ENCODE results near the gene GPR157.
"Not testable (repeated sequence)": the region's sequence is repeated elsewhere in the genome, so short reads cannot be mapped to it uniquely, and the experiment has no call there.

Gene GPR157

DNA sequence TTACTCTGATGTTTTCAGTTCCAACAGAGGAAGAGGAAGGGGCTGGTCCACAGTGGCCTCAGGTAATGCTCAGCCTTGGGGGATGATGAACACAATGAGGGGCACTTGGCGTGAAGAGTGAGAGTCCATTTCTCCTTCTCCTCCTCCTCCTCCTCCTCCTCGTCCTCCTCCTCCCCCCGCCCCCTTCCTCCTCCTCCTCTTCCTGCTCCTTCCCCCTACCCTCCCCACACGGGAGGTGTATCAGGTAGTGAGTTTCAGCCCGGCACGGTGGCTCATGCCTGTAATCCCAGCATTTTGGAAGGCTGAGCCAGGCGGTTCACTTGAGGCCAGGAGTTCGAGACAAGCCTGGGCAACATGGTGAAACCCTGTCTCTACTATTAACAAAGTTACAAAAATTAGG is 17.3 kb upstream of the GPR157 start:
- DNase-seq (ENCODE audit: low read depth), result no peak

DNA sequence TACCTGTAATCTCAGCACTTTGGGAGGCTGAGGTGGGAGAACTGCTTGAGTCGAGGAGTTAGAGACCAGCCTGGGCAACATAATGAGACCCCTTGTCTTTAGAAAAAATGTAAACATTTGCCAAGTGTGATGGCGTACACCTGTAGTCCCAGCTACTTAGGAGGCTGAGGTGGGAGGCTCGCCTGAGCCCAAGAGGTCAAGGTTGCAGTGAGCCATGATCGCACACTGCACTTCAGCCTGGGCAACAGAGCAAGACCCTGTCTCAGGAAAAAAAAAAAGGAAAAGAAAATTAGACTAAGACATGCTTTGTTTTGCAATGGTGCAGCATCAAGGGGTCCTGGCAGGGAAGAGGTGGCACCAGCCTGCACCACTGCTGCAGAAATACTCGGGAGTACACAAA is 16.8 kb upstream of the GPR157 start:
- no peak for DNase-seq (ENCODE audit: low read depth)

DNA sequence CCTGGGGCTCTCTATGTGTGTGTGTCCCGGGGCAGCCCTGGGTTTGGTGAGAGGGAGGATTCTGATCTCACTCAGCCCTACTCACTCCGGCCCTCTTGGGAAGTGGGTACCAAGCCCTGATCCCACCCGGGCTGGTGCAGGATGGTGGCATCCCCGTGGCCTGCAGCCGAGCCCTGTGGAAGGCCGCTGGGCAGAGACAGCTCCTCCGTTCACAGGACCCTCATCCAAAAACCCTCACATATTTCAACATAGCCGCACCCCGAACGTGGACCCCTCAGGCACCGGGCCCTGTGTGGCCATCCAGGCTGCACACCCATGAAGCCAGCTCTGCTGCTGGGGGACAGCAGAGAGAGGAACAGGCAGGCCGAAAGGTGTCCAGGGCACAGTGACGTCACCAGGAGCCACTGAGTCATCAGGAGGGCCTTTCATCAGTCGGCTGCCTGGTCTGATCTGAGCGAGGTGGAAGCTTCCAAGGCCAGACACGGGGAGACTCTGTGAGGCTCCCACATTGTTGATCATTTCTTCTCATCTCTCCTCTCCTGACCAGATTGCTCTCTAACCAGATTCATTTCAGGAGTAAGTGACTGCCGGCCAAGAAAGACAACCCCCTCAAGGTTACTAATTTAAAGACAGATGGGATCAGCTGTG is 16.2 kb upstream of the GPR157 start:
- DNase-seq (ENCODE audit: low read depth), result no peak

DNA sequence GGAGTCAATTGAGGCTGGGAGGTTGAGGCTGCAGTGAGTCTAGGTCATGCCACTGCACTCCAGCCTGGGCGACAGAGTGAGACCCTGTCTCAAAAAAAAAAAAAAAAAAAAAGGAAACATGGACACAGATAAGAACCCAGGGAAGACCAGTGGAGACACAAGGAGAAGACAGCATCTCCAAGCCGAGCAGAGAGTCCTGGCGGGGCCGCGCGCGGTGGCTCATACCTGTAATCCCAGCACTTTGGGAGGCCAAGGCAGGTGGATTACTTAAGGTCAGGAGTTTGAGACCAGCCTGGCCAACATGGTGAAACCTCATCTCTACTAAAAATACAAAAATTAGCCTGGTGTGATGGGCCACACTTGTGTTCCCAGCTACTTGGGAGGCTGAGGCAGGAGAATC is 15.6 kb upstream of the GPR157 start:
- not testable (repeated sequence) for DNase-seq (ENCODE audit: low read depth)

DNA sequence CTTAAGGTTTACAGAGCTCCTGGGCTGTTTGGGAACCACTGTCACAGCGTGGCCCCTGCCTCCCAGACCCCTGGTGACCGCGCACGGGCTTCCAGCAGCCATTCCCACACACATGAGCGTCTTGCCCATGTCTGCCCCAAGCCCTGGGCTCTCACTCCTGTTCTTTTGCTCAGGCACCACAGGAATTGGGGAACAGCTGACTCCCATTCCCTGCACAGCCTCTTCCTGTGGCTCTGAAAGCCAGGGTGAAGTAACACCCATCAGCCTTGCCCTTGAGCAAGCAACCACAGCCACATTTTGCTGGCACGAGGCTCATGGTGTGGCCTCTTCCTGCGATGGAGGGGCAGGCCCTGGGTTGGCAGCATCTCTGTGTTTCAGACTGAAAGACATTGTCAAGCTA is 14.3 kb upstream of the GPR157 start:
- DNase-seq (ENCODE audit: low read depth), result peak; percentile 89

DNA sequence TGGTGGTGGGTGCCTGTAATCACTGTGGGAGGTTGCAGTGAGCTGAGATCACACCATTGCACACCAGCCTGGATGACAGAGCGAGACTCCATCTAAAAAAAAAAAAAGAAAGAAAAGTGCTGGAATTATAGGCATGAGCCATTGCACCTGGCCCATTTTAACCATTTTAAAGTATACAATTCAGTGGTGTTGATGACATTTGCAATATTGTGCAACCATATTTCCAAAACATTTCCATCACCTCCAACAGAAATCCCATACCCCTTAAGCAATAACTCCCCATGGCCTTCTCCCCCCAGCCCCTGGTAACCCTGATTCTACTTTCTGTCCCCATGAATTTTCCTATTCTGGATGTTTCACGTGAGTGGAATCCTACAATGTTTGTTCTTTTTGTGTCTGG is 11.0 kb upstream of the GPR157 start:
- no peak for DNase-seq (ENCODE audit: low read depth)

DNA sequence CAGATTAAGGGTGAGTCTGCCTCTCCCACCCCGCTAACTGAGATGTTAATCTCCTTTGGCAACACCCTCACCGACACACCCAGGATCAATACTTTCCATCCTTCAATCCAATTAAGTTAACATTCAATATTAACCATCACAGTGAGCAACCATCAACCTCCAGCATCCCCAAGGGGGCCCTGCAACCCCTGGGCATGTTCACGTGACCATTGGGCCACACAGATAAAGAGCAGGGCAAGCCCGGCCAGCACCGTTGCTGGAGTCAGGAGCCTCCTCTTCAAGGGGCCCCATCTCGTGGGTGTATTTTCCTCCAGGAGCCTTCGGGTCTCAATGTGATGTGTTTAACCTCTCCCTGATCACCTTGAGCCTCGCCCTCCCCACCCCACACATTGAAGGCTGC is 8.0 kb upstream of the GPR157 start:
- DNase-seq (ENCODE audit: low read depth), result no peak

DNA sequence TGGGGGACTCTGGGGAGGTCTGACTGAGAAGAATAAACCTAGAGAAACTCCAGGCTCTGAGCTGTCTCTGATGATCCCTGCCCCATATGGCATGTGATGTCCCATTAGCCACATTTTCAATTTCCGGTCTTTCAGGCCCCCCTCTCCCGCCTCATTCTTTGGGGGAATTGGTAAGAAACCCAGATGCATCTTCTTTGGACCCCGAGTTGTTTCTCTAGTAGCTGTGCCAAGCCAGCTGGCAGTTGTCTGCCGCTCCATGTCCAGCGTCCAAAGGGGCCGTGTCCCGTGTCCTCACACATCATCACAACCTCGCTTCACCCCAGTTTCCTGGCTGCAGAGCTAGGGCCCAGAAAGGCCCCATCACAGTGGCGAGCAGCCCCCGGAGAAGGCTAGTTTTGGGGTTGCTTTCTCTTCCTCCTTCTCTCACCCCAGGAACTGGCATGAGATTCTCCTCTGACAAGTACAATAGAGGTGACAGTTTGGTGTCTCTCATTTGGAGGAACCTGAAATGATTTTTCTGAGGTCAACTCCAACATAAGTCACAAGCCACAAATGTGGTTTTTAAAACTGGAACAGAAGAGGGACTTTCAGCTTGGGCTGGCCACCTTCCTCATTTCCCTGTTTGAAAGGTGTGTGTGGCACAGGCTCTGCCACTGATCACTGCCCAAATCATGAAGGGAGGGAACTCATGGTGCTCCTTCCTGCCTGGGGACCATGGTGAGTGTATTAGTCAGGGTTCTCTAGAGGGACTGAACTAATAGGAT is 6.4 kb upstream of the GPR157 start:
- no peak for DNase-seq (ENCODE audit: low read depth)

DNA sequence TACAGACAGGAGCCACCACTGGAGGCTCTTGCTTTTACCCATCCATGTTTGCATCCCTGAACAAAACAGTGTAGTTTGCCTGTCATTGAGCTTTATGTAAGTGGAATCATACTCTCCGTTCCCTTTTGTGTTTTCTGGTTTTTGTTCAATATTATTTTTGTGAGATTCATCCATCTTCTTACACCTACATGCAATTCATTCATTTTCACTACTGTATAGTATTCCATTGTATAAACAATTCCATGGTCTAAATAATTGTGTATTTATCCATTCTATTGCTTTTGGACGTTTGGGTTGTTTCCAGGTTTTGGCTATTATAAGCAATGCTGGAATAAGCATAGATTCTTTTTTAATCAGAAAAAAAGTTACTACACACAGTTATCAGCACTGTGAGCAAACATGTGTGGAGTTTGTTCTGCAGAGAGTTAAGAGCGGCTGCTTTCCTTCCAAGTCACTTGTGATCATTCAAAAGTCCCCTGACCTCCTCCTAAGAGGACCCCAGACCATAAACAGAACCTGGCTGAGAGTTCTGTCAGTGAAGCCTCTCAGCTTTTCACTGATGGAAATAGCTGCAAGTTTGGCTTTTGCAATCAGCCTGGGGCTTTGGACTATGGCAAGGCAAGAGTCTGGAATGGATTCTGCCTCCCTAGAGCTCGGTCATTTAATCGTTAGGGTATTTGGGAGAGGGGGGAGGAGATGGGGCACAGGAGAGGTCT is 5.1 kb upstream of the GPR157 start:
- no peak for DNase-seq (ENCODE audit: low read depth)

DNA sequence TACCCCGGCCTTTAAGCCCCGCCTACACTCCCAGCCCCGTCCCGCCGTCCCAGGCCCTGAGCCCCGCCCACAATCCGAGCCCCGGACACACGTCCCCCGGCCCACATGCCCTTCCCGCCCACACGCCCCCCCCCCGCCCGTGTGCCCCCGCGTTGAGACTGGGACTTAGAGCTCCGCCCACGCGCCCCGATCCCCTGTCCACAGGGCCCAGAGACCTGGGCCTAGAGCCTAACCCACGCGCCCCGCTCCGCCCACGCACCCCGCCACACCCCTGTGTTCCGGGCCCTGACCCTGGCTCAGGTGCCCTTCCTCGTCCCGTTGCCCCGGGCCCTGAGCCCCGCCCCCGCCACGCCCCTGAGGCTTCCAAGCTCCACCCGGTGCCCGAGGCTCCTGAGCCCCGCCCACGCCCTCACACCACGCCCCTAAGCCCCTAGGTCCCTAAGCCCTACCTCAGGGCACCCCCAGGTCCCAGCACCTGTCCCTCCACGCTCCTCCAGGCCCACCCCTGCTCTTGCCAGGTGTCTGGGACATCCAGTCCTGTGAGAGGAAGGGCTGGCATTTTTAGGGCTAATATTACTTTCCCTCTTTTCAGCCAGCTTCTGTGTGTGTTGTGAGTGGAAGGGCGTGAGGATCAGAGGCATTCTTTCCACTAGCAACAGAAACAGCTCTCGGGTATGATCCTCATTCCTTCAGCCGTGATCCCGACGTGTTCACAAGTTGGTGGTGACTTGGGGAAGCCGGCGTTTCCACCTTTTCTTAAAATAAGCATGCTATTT is 552 bp upstream of the GPR157 start:
- peak; percentile 42 for DNase-seq (ENCODE audit: low read depth)

DNA sequence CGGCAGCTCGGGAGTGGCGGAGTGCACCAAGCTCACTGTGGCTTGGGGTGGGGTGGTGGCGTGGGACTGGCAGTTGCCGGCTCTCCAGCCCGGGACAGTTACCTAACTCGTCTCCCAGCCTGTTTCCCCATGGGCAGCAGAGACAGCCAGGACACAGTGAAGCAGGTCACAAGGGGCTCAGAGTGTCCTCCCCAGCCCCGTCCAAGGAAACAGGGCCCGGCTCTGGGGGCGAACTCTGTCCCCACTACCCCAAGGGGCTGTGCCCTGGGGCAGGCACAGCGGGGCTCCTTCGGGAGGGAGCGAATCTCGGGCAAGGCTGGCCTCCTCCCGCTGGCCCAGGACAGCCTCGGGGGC is 759 bp downstream of the GPR157 start:
- DNase-seq (ENCODE audit: low read depth), result no peak

DNA sequence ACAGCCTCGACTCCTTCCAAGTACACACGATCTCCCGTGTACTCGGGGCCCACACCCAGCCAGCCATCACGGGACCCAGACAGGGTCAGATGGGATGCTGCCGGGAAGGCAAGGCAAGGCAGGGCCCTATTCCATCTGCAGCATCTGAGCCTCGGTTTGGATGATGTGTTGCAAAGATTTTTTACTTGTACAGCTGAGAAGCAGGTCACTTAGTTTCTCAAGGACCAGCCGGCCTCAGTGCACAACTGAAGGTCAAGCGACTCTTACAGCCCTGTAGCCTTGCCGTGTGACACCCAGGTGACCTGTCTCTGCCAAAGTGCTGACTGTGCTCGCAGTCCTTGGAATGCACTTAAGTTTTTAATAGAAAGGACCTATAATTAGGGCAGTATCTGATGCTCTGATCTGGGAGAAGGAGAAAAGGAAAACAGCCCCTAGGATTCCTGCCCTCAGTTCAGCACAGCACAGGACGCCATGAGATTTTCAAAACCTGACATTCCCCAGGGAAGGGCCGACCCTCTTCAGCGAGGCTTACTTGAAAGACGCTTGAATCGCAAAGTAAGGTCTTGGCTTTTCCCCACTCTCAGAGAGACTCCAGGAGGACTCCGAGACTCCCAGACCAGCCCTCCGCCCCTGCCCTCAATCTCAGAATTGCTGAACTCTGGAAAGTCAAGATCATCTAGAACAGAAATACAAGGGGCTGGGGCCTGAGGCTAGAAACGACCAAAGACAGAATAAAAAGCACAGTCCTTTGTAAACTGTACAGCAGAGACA is 1.3 kb downstream of the GPR157 start:
- no peak for DNase-seq (ENCODE audit: low read depth)

DNA sequence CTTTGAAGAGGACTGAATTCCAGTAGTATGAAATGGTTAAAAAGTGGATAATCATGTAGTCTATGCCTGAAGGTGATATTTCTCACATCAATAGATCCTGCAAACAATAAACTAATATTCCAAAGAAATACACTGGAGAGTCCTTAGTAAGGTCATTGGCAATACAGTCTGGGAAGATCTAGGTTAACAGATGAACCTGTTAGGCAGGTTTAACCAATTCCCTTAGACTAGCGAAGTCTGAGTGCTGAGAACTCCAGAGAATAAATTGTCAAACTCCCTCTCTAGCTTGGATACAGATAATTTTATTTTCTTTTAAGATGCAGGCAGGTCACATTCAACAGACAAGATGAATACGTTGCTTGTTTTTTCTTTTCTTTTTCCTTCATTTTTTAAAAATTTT is 2.4 kb downstream of the GPR157 start:
- no peak for DNase-seq (ENCODE audit: low read depth)

DNA sequence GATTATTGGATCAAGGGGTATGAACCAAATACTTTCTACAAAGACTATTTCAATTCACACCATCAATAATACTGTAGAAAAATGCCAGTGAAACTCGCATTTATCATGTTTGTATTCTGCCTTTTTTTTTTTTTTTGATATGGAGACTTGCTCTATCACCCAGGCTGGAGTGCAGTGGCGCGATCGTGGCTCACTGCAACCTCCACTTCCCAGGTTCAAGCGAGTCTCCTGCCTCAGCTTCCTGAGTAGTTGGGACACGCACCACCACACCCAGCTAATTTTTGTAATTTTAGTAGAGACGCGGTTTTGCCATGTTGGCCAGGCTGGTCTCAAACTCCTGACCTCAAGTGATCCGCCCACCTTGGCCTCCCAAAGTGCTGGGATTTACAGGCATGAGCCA is 3.1 kb downstream of the GPR157 start:
- not testable (repeated sequence) for DNase-seq (ENCODE audit: low read depth)

DNA sequence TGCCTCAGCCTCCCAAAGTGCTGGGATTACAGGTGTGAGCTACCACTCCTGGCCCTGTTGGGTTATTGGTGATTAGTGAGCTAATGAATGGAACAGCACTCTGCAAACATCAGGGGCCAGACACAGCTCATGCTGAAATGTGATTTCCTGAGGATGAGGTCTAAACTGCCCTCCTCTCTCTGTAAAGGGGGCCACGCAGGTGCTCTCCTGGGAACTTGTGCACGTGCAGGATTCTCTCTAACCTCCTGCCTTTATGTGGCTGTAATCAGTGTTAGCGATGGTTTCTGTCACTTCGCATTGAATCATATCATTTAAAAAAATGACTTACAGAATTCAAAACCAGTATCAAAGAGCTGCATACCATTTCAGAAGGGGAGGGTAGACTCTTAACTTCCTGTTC is 3.6 kb downstream of the GPR157 start:
- no peak for DNase-seq (ENCODE audit: low read depth)

DNA sequence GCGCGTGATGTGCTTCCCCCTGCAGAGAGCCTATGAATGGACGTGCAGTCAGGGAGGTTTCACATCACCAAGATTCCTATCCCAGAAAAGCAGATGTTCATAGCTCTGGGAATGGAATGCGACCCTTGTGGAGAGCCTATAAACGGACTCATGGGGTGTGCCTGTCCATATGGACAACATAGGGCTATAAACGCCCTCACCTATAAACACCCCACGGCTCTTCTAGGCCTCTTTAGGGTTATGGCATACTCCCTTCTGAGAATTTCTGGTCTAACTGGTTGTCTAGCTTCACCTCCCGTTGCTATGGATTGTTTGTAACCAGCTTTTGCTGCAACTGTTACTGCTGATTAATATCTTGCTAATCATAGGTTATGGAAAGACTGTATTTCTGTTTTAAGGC is 4.5 kb downstream of the GPR157 start:
- not testable (repeated sequence) for DNase-seq (ENCODE audit: low read depth)

DNA sequence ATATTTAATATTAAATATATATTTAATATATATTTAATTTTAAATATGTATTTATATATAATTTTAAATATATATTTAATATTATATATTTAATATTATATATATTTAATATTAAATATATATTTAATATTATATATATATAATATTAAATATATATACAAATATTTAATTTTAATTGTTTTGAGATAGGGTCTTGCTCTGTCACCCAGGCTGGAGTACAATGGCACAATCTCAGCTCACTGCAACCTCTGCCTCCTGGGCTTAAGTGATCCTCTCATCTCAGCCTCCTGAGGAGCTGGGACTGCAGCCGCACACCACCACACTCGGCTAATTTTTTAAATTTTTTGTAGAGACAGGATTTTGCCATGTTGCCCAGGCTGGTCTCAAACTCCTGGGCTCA is 5.2 kb downstream of the GPR157 start:
- not testable (repeated sequence) for DNase-seq (ENCODE audit: low read depth)

DNA sequence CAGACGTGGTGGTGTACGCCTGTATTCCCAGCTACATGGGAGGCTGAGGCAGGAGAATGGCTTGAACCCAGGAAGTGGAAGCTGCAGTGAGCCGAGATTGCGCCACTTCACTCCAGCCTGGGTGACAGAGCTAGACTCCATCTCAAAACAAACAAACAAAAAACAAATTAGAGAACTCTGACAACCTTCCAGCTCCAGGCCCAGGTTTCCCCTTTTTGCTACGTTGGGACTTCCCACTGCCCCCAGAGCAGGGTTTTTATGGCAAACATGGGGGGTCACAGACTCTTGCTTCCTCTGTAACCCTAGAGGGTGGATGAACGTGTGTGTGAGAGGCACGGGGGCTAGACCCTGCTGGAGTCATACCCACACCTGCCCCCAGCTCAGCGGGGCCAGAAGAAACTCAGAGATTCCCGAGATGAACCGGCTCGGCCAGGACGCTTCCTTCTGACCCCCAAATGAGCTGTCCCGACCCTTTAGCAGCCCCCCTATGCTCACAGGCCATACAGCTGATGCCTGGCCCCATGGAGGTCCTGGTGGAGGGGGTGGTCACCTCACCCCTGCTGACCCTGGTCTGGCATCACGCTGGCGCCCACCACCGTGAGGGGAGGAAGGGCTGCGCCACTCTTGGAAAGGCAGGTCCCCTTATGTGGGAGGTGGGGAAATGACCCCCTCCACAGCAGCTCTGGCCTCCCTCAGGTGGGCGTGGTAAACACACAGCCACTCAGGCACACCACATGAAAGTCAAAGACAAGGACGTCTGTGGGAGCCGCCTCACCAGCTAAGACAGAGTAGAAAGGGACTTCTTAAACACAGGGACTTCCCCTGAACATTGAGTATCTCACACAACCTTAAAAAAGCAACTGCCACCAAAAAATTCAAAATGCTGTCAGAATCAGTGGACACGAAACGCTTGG is 7.1 kb downstream of the GPR157 start:
- no peak for DNase-seq (ENCODE audit: low read depth)

DNA sequence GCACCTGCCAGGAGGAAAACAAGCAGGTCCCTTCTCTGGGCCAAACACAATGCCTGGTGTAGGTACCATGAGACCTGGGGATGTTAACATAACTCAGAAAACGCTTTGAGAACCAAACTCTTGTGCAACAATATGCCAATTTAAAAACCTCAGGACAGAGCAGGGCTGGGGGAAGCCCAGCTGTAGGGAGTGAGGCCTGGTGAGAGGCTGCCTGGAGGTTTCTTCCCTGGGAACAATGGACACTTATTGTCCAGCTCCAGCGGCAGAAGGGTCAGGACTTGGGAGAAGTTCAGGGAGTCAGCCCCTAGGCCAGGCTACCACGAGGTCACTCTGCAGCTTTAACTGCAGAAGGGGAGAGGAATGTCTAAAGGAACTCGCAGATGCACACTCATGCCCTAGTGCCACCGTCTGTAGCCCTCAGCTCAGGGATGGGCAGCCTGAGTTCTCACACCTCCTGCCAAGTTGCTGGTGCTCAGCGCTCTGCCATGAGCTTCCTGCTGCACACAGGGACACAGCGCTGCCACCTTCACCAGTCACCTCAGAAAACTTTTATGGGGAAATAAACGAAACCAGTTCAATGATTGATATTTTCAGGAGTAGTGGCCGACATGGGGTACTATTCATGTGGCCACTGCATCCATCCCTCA is 8.5 kb downstream of the GPR157 start:
- no peak for DNase-seq (ENCODE audit: low read depth)

DNA sequence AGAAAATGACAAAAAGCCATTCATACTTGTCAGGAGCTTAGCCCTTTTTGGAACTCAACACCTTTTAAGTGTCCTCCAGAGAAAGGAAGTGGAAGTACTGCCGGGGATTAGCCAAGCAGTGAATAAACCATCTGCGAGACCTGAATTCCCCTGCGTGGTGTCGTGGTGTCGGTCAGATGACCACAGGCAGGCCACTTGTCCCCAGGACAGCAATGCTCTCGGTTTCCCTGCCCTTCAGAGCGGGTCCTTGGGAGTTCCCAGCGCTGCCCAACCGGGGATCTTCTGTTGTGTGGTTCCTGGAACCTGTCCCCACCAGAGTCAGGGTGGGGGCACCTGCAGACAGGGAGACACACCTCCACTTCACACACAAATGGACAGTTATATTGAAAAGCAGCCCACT is 9.2 kb downstream of the GPR157 start:
- DNase-seq (ENCODE audit: low read depth), result no peak

All from fibroblast of gingiva (primary cell).